Ovary (tissue), 10 donors: ENCODE measurements around the gene KLHL9. TPM values are rescaled to one million over a fixed set of nuclear protein-coding genes. Genes with fewer than 3 reads are reported as not detected.
"Not testable (repeated sequence)": the region's sequence is repeated elsewhere in the genome, so short reads cannot be mapped to it uniquely, and the experiment has no call there.

Source experiments
- DNase-seq, 5 donors: peaks; one replicate each; pipeline ENCODE4 v3.0.0-alpha.2; 2019 to 2020
- H3K27ac ChIP-seq, 2 donors: fragments of 200-600 bp; one replicate each; pipeline versions ENCODE4 v1.5.1 to v1.8.0; 2019 to 2022
- H3K27me3 ChIP-seq: fragments of 200-600 bp; one replicate; pipeline ENCODE4 v1.8.0; 2022
- H3K36me3 ChIP-seq: fragments of 200-600 bp; sonication (generic); one replicate; pipeline ENCODE4 v1.5.1; 2019
- H3K4me1 ChIP-seq: one replicate; pipeline ENCODE4 v1.8.1; 2013; ENCODE audit warnings: mild to moderate bottlenecking, moderate library complexity; ENCODE audit not compliant: insufficient read depth
- H3K4me3 ChIP-seq: fragments of 200-600 bp; sonication (generic); one replicate; pipeline ENCODE4 v1.5.1; 2017
- H3K9me3 ChIP-seq, 2 donors: fragments of 200-600 bp in 1 of 2; sonication (generic) in 1 of 2; one replicate each; pipeline versions ENCODE4 v1.5.1 to v1.8.1; 2013 to 2019; ENCODE audit warnings: mild to moderate bottlenecking in 1 of 2, moderate library complexity in 1 of 2
- CTCF ChIP-seq, 3 donors: fragments of 450-650 bp in 2 of 3; fragments of 200-600 bp in 1 of 3; IDR thresholded peaks; one replicate each; pipeline versions ENCODE4 v1.5.1 to v1.8.0; 2016 to 2022; ENCODE audit warnings: antibody characterized with exemption in 3 of 3, mild to moderate bottlenecking in 1 of 3
- EP300 ChIP-seq: sonication (generic); formaldehyde crosslinking; IDR thresholded peaks from one replicate; pipeline ENCODE4 v1.6.1; 2017; ENCODE audit warnings: antibody characterized with exemption
- POLR2A ChIP-seq: fragments of 450-650 bp; IDR thresholded peaks from one replicate; pipeline ENCODE4 v1.6.1; 2017; ENCODE audit warnings: antibody characterized with exemption, mild to moderate bottlenecking, moderate library complexity
- WGBS, 3 donors: extraction: QIAGEN DNeasy Blood & Tissue Kit in 1 of 3; methylation state at CpG; one replicate each; pipeline versions ENCODE4 v1.1.5 to v1.1.7; 2013 to 2017; 5-methylcytosine and 5-hydroxymethylcytosine counted together
- intact Hi-C, 4 donors: fragments of 100-400 bp; cut with DNase I; formaldehyde crosslinking; loops; one replicate each; pipeline versions ENCODE4 v1.11.0 to v1.15.1; 2022 to 2023
- long read RNA-seq, 3 donors: library from polyadenylated mRNA in 2 of 3; unstranded in 2 of 3; transcript quantifications; one replicate each; pipeline ENCODE4 v2.0.0 and lab custom pipeline, GENCODE V29; 2021 to 2026
- polyA plus RNA-seq, 2 donors: library from polyadenylated mRNA; stranded (reverse); fragments of 200-250 nt in 1 of 2; fragments of 350-450 nt in 1 of 2; fragmentation: Illumina TruSeq in 1 of 2; extraction: RNeasy Lipid Tissue Mini Kit (QIAGEN cat#74804) in 1 of 2; gene quantifications; one replicate each; pipeline ENCODE4 v1.2.3, GENCODE V29; 2013 to 2014
- total RNA-seq, 7 donors: library from RNA; depleted of rRNA in 2 of 7; stranded (reverse); fragments of >200 nt in 2 of 7; fragmentation: NEBNext Ultra II Directional in 3 of 7; extraction: Animal tissue kit (Norgen Biotek cat#: 25700) in 3 of 7; gene quantifications; one replicate each; pipeline versions ENCODE4 v1.1.0 to v1.2.4, GENCODE V29; 2016 to 2023
- donor health status: DM: no; HTN: no; CAD: no; lungs with moderate emphysema.
- donor health status: DM: no; HTN: no; CAD: no.
- donor health status: Bipolar disorder and iron deficiency.
- donor health status: DM: yes; HTN: yes; CAD: no.
- donor health status: DM: no; HTN: no; CAD: no.
- donor health status: DM: yes; HTN: yes; CAD: no.

Gene KLHL9
- total RNA-seq (10 to 100 TPM; 22.3 to 35.9 (median 29.6) TPM), polyA plus RNA-seq (10 to 100 TPM; 14.3 to 22.6 TPM)
- long read RNA-seq, donor 1, full-length matches to known transcripts = 33 of 44 reads
- long read RNA-seq, donor 1, partial matches to known transcripts = 0 of 44 reads
- long read RNA-seq, donor 1, other reads (novel, unspliced or antisense) = 11 of 44 reads
- long read RNA-seq, donor 2, full-length matches to known transcripts = 16 of 16 reads
- long read RNA-seq, donor 2, partial matches to known transcripts = 0 of 16 reads
- long read RNA-seq, donor 2, other reads (novel, unspliced or antisense) = 0 of 16 reads
- long read RNA-seq, donor 3, full-length matches to known transcripts = 47 of 56 reads
- long read RNA-seq, donor 3, partial matches to known transcripts = 3 of 56 reads
- long read RNA-seq, donor 3, other reads (novel, unspliced or antisense) = 6 of 56 reads

GRCh38 chr9:21334701-21335632 lies at the start of gene KLHL9:
Gene KLHL9, minus strand, starts transcription at chr9:21335404. Its CDS starts 545 bp downstream, at chr9:21334859.
- Histone ChIP-seq H3K36me3 (no peaks in the 10 kb centered on the region), H3K27ac (peak within 1 kb of the TSS; percentile 86 to 92), H3K4me1 (peaks cover 9% of the 10 kb centered on the region), H3K27me3 (no peaks in the 10 kb centered on the region), H3K4me3 (peak within 1 kb of the TSS; percentile 81), H3K9me3 (no peaks in the 10 kb centered on the region)
- intact Hi-C loops = no loop called here
- no peak for TF ChIP-seq EP300
- peak; percentile 65 for TF ChIP-seq POLR2A
- TF ChIP-seq CTCF (IDR thresholded peaks at IDR 0.05) = peak in 1 of 3 donors; percentile 15
- DNase-seq = peak; percentile 92 to 95 (median 93)
- WGBS, 3 donors = 0 to 1% (median 1%) methylated on average over 37 to 55 of the region's 55 CpGs

GRCh38 chr9:21383627-21384026 lies 48.4 kb upstream of the KLHL9 start:
- Histone ChIP-seq H3K27ac (no peak overlapping the region), H3K4me3 (no peak overlapping the region), H3K36me3 (no peaks in the 10 kb centered on the region), H3K27me3 (no peaks in the 10 kb centered on the region), H3K9me3 (no peaks in the 10 kb centered on the region), H3K4me1 (no peaks in the 10 kb centered on the region)
- 3 to 34% (median 8%) methylated on average over 4 of the region's 4 CpGs for WGBS, 3 donors
- intact Hi-C loops = no loop called here
- TF ChIP-seq POLR2A = no peak
- TF ChIP-seq EP300 = no peak
- no peak for TF ChIP-seq CTCF (IDR thresholded peaks at IDR 0.05)
- DNase-seq = no peak

- H3K9me3 ChIP-seq = no peaks in the 10 kb centered on the region
- no peak for TF ChIP-seq CTCF (IDR thresholded peaks at IDR 0.05)
- no peak for TF ChIP-seq POLR2A
- TF ChIP-seq EP300 = no peak
- no peak overlapping the region for H3K27ac ChIP-seq
- H3K4me1 ChIP-seq = no peaks in the 10 kb centered on the region
- WGBS, 3 donors = 56 to 62% (median 57%) methylated on average over 5 of the region's 5 CpGs
- no peak for DNase-seq
- H3K4me3 ChIP-seq = no peak overlapping the region
- H3K27me3 ChIP-seq = no peaks in the 10 kb centered on the region
- intact Hi-C loops = no loop called here
- H3K36me3 ChIP-seq = no peaks in the 10 kb centered on the region
These were observed 46.5 kb upstream of the KLHL9 start for GRCh38 chr9:21381448-21382339.

GRCh38 chr9:21371467-21371866 lies 36.3 kb upstream of the KLHL9 start:
- H3K4me3 ChIP-seq, DNase-seq, H3K36me3 ChIP-seq, intact Hi-C loops, H3K9me3 ChIP-seq, H3K27me3 ChIP-seq, H3K27ac ChIP-seq, H3K4me1 ChIP-seq: not testable (repeated sequence)
- WGBS, 3 donors = 69 to 73% (median 72%) methylated on average over 4 of the region's 4 CpGs
